ENCODE data around the gene TRNAU1AP. TPM values are rescaled to one million over a fixed set of nuclear protein-coding genes. Genes with fewer than 3 reads are reported as not detected.
A peak's percentile ranks its signal among the peaks of the same experiment; 100 is the strongest.

TRNAU1AP gene
- total and polyA plus RNA-seq, 2 of the 13 experiments (the other 11 are each of a cell fraction or from before 2014, with no cell fraction given): 29.0 to 42.9 TPM

GRCh38 chr1:28592321-28593071 is 39.6 kb downstream of the TRNAU1AP start (continued):
- no peak for TF ChIP-seq MTA1 (CRISPR knock-in tag; IDR thresholded peaks at IDR 0.05; ENCODE audit: borderline replicate concordance)
- TF ChIP-seq ZNF446 (CRISPR knock-in tag; IDR thresholded peaks at IDR 0.05): peak; percentile 67; the same call in 1 of the 2 replicates
- TF ChIP-seq ZNF639 (CRISPR knock-in tag; conservative IDR thresholded peaks at IDR 0.05): no peak
- no peak for TF ChIP-seq HNF1B (CRISPR knock-in tag; IDR thresholded peaks at IDR 0.05)
- no peak for TF ChIP-seq ZNF788 (CRISPR knock-in tag; IDR thresholded peaks at IDR 0.05; ENCODE audit: borderline replicate concordance)
- TF ChIP-seq ZNF20 (CRISPR knock-in tag; IDR thresholded peaks at IDR 0.05): no peak
- no peak for TF ChIP-seq ZEB1 (IDR thresholded peaks at IDR 0.05; ENCODE audit: insufficient replicate concordance, low read depth)
- TF ChIP-seq ZNF407 (CRISPR knock-in tag; IDR thresholded peaks at IDR 0.05; ENCODE audit: not compliant biosample characterization): no peak
- TF ChIP-seq HNRNPLL (IDR thresholded peaks at IDR 0.05; ENCODE audit: low read depth, low read length, poor library complexity, severe bottlenecking): no peak
- TF ChIP-seq POLR2AphosphoS5 (IDR thresholded peaks at IDR 0.05; ENCODE audit: low read depth, low read length): no peak
- TF ChIP-seq THYN1 (CRISPR knock-in tag; IDR thresholded peaks at IDR 0.05; ENCODE audit: borderline replicate concordance, low read depth): no peak
- TF ChIP-seq PHF8 (CRISPR knock-in tag; IDR thresholded peaks at IDR 0.05): peak; percentile 29; the same call in 1 of the 2 replicates
- peak; percentile 85 for TF ChIP-seq BRD4 (CRISPR knock-in tag; IDR thresholded peaks at IDR 0.05)
